ENCODE results near the gene ARMH4.

ARMH4 gene

DNA sequence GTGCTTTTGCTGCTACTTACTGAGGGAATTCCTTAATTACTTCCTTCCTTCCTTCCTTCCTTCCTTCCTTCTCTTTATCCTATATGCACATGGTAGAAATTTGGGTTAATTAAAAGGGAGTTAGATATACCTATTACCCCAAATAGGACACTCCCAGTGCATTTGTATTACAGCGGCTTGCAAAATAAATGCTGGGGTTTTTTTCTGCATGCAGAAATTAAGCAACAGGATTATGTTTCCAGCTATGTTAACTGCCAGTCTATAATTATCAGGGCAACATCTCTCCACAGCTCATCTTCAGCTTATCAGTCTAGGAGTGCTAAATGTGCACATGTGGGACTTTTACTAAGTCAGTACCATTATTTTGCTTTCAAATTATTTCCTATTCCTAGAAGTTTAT lies 153.2 kb downstream of the ARMH4 start:
- Mint-ChIP-seq H3K27me3 (peaks cover 13% of the 10 kb centered on the region), H3K36me3 (ENCODE audit: low read depth) (no peaks in the 10 kb centered on the region), H3K9me3 (no peaks in the 10 kb centered on the region), H3K4me1 (ENCODE audit: low read depth) (no peaks in the 10 kb centered on the region), H3K4me3 (no peak overlapping the region), H3K27ac (no peak overlapping the region)
- no peak for DNase-seq

DNA sequence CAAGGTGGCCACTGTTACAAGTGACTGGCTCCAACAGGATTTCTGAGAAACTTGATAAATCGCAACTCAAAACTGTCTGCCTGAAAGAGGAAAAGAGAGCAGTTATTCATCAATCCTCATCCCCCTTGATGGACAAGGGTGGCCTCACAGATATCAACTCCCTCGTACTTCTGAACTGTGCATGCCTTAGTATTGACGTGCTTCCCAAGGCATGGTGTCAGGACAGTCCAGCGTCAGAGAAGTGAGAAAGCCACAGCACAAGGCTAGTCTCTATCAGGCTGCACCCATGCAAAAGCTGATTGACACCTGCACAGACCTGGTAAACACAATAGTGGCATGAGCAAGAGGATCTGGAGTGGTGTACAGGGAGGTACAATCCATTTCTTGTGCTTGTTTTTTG lies 160.7 kb downstream of the ARMH4 start:
- no peaks in the 10 kb centered on the region for H3K36me3 Mint-ChIP-seq (ENCODE audit: low read depth)
- no peak for DNase-seq
- no peaks in the 10 kb centered on the region for H3K27me3 Mint-ChIP-seq
- no peak overlapping the region for H3K4me3 Mint-ChIP-seq
- no peaks in the 10 kb centered on the region for H3K4me1 Mint-ChIP-seq (ENCODE audit: low read depth)
- no peaks in the 10 kb centered on the region for H3K9me3 Mint-ChIP-seq
- H3K27ac Mint-ChIP-seq, result no peak overlapping the region

DNA sequence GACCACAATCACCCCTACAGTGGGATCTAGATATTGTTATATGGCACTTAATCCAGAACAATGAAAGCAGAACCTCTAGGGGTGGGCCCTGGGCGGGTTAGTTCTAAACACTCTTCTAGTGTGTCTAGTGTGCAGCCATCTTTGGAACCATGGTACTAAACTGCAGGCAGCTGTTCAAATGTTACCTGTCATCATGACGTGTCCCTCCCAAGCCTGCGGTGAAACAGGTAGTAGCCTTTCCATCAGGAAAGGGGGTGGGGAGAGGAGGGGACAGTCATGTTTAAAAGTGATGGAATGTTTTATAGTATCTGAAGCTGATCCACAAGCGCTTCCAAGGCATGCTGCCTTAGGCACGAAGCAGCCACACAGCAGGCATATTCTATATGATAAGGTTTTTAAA lies 163.6 kb downstream of the ARMH4 start:
- no peak for DNase-seq
- Mint-ChIP-seq H3K36me3 (ENCODE audit: low read depth) (no peaks in the 10 kb centered on the region), H3K4me1 (ENCODE audit: low read depth) (no peaks in the 10 kb centered on the region), H3K9me3 (no peaks in the 10 kb centered on the region), H3K4me3 (no peak overlapping the region), H3K27ac (no peak overlapping the region), H3K27me3 (peaks cover 2% of the 10 kb centered on the region)

- no peaks in the 10 kb centered on the region for H3K36me3 Mint-ChIP-seq (ENCODE audit: low read depth)
- no peak overlapping the region for H3K4me3 Mint-ChIP-seq
- no peak overlapping the region for H3K27ac Mint-ChIP-seq
- H3K9me3 Mint-ChIP-seq, result no peaks in the 10 kb centered on the region
- peaks cover 9% of the 10 kb centered on the region for H3K27me3 Mint-ChIP-seq
- no peaks in the 10 kb centered on the region for H3K4me1 Mint-ChIP-seq (ENCODE audit: low read depth)
- no peak for DNase-seq
These were observed 164.3 kb downstream of the ARMH4 start for GRCh38 chr14:57987596-57988300.

DNA sequence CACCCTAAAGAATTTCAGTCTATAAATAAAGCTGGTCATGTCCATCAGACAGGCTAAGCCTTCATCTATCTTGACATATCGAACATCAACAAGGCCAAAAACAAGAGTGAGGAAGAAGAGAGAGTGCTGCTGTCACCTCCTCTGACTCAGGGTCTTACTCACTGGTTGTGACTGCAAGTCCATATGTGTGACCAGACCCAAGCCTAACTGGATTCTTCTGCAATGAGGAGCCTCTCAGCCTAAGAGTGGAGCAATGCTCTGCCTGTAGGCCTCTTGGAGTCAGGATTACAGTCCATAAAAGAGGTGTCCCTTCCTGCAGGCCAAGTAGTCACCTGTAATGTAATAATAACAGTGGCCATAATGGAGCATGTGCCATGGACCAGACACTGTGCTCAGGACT lies 165.0 kb downstream of the ARMH4 start:
- H3K36me3 Mint-ChIP-seq (ENCODE audit: low read depth), result no peaks in the 10 kb centered on the region
- H3K4me3 Mint-ChIP-seq, result no peak overlapping the region
- no peak for DNase-seq
- peaks cover 9% of the 10 kb centered on the region for H3K27me3 Mint-ChIP-seq
- no peaks in the 10 kb centered on the region for H3K4me1 Mint-ChIP-seq (ENCODE audit: low read depth)
- no peaks in the 10 kb centered on the region for H3K9me3 Mint-ChIP-seq
- no peak overlapping the region for H3K27ac Mint-ChIP-seq

DNA sequence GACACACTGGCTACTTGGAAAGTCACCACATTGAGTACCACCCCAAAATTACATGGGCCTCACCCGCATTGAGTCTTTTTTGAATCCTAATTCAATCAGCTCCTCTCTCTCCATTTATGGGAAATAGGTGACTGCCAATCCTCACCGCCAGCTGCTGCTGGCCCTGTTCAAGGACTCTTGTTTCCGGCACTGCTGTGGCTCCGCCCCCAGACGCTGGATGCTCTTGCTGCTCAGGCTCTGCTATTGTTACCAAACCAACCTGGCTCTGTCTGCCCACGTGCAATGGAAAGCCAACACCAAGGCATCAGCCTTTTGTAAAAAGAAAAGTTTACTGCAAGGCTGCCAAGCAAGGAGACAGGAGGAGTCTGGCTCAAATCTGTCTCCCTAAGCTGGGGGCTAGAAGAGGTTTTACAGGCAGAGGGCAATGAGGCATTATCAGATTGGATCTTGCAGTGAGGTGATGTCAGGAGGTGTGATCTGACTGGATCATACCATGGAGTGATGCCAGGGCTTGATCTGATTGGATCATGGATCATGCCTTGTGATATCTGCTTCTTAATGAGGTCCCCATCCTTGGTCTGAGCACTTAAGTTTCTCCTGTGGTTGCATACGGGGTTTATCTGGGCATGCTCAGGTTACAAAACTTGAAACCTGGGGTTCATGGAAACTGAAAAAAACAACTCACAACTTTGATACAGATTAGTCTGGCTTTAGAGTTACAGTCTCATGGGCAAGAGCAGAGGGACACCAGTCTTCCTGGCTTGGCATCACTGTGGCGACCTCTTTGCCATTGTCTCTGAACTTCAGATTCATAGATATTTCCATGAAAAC lies 169.0 kb downstream of the ARMH4 start:
- Mint-ChIP-seq H3K36me3 (ENCODE audit: low read depth) (no peaks in the 10 kb centered on the region), H3K4me3 (no peak overlapping the region), H3K27me3 (peaks cover 9% of the 10 kb centered on the region), H3K27ac (no peak overlapping the region), H3K4me1 (ENCODE audit: low read depth) (no peaks in the 10 kb centered on the region), H3K9me3 (no peaks in the 10 kb centered on the region)
- DNase-seq, result no peak

DNA sequence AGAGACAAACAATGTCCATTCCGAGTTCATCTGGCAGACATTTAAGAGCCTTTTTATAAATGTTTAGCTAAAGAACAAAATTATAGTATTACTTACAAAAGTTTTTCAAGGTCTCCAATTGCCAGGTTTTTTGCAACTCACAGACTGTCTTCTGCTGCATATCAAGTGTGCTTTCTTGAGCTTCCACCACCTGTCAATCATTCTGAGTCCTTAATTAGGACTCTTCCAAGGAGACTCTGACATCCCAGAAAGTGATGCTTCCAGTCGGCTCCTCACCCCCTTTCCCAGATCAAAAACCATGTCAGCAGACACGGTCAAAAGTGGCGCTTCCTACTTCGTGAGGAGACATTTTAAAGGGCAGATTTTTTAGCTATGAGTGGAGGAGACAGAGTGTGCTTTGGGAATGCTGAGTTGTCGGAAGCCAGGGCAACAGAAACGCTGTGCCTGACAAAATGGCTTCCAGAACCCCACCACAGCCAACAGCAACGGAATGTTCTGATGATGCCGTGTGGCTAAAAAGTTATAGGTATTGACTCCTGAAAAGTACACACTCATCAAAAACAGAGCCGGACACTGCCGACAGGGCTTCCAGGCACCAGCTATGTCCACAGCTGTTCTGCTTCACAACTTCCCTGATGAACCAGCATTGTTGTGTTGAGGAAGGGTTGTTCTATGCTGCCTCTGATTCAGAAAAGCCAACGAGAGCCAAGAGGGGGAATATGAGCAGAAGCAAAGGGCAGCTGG lies 170.0 kb downstream of the ARMH4 start:
- no peak for DNase-seq
- Mint-ChIP-seq H3K4me3 (no peak overlapping the region), H3K9me3 (no peaks in the 10 kb centered on the region), H3K36me3 (ENCODE audit: low read depth) (no peaks in the 10 kb centered on the region), H3K27me3 (peaks cover 9% of the 10 kb centered on the region), H3K27ac (no peak overlapping the region), H3K4me1 (ENCODE audit: low read depth) (no peaks in the 10 kb centered on the region)

DNA sequence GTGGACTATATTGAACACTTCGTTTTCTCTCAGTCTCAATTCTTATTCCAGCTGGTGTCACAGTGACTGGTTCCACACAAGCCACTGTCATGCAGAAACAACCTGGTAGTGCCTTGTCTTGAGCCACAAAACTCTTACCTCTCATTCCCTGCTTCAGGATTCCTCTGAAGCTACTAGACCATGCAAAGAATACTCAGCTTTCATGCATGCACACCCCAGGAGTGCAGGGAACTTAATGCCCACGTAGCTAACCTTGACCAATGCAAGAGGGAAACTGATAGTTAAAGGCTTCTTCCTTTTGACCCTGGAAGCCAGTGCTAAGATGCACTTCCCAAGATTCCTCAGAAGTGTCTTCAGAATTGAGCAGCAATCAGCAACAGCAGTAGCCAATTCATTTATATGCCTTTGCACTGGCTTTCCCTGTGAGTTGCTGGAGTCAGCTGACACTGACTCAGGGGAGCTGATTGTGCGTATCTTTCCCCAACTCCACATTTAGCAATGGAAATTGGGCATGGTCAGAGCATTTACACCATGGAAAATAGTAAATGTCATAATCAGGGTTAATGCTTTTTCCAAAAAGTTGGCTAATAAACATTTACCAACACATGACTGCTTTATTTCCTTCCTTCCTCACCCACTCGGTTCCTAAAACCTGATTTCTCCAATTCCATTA lies 172.5 kb downstream of the ARMH4 start:
- Mint-ChIP-seq H3K27me3 (peaks cover 9% of the 10 kb centered on the region), H3K4me3 (no peak overlapping the region), H3K4me1 (ENCODE audit: low read depth) (no peaks in the 10 kb centered on the region), H3K27ac (no peak overlapping the region), H3K36me3 (ENCODE audit: low read depth) (no peaks in the 10 kb centered on the region), H3K9me3 (no peaks in the 10 kb centered on the region)
- no peak for DNase-seq

DNA sequence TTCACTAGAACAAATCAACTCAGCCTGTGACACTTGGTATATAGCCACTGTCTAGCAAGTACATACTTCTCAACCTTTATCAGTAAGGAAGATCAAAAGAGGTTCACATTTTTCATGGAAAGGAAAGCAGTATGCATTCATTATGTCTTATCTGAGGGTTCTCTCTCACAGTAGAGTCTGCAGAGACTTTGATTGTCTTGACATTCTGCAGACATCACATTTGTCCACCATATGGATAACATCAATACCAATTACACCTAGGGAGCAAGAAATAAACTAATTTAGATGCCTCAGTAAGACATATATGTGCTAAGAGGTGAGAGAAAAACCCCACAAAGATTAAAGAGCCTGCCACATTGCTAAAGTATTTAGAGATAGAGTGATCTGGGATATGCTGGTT lies 175.3 kb downstream of the ARMH4 start:
- no peaks in the 10 kb centered on the region for H3K9me3 Mint-ChIP-seq
- no peaks in the 10 kb centered on the region for H3K27me3 Mint-ChIP-seq
- no peak overlapping the region for H3K4me3 Mint-ChIP-seq
- no peak overlapping the region for H3K27ac Mint-ChIP-seq
- DNase-seq, result no peak
- no peaks in the 10 kb centered on the region for H3K36me3 Mint-ChIP-seq (ENCODE audit: low read depth)
- H3K4me1 Mint-ChIP-seq (ENCODE audit: low read depth), result no peaks in the 10 kb centered on the region

GRCh38 chr14:57974896-57975295 lies 177.1 kb downstream of the ARMH4 start:
- DNase-seq, result no peak
- no peaks in the 10 kb centered on the region for H3K36me3 Mint-ChIP-seq (ENCODE audit: low read depth)
- H3K9me3 Mint-ChIP-seq, result no peaks in the 10 kb centered on the region
- peaks cover 4% of the 10 kb centered on the region for H3K27me3 Mint-ChIP-seq
- H3K4me3 Mint-ChIP-seq, result no peak overlapping the region
- no peak overlapping the region for H3K27ac Mint-ChIP-seq
- H3K4me1 Mint-ChIP-seq (ENCODE audit: low read depth), result no peaks in the 10 kb centered on the region

- Mint-ChIP-seq H3K4me3 (no peak overlapping the region), H3K27me3 (peaks cover 4% of the 10 kb centered on the region), H3K27ac (no peak overlapping the region), H3K4me1 (ENCODE audit: low read depth) (no peaks in the 10 kb centered on the region), H3K9me3 (no peaks in the 10 kb centered on the region), H3K36me3 (ENCODE audit: low read depth) (no peaks in the 10 kb centered on the region)
- DNase-seq, result no peak
These were observed 181.4 kb downstream of the ARMH4 start for GRCh38 chr14:57970594-57970993.

DNA sequence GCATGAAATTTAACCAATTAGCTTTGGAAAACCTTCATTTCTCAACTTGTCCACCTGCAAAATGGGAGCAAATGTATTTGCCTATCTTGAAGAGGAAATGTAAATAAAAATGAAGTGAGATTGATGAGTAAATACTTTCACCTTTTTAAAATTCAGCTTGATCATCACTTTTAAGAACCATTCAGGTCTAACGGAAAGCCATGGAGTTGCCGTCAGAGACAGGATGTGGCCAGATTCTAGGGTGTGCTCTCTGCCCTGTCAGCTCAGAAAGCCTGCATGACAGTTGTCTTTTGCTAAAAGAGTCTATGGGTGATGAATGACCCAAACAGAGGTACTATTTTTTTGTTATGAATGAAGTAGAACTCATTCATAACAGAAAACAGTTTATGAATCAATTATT lies 181.8 kb downstream of the ARMH4 start:
- H3K27me3 Mint-ChIP-seq, result peaks cover 4% of the 10 kb centered on the region
- H3K36me3 Mint-ChIP-seq (ENCODE audit: low read depth), result no peaks in the 10 kb centered on the region
- no peak for DNase-seq
- no peak overlapping the region for H3K4me3 Mint-ChIP-seq
- no peaks in the 10 kb centered on the region for H3K9me3 Mint-ChIP-seq
- H3K4me1 Mint-ChIP-seq (ENCODE audit: low read depth), result no peaks in the 10 kb centered on the region
- no peak overlapping the region for H3K27ac Mint-ChIP-seq

GRCh38 chr14:57963071-57963470 lies 188.9 kb downstream of the ARMH4 start:
- no peaks in the 10 kb centered on the region for H3K36me3 Mint-ChIP-seq (ENCODE audit: low read depth)
- no peak for DNase-seq
- H3K27ac Mint-ChIP-seq, result no peak overlapping the region
- no peaks in the 10 kb centered on the region for H3K9me3 Mint-ChIP-seq
- H3K4me3 Mint-ChIP-seq, result no peak overlapping the region
- H3K27me3 Mint-ChIP-seq, result peaks cover 15% of the 10 kb centered on the region
- H3K4me1 Mint-ChIP-seq (ENCODE audit: low read depth), result no peaks in the 10 kb centered on the region

DNA sequence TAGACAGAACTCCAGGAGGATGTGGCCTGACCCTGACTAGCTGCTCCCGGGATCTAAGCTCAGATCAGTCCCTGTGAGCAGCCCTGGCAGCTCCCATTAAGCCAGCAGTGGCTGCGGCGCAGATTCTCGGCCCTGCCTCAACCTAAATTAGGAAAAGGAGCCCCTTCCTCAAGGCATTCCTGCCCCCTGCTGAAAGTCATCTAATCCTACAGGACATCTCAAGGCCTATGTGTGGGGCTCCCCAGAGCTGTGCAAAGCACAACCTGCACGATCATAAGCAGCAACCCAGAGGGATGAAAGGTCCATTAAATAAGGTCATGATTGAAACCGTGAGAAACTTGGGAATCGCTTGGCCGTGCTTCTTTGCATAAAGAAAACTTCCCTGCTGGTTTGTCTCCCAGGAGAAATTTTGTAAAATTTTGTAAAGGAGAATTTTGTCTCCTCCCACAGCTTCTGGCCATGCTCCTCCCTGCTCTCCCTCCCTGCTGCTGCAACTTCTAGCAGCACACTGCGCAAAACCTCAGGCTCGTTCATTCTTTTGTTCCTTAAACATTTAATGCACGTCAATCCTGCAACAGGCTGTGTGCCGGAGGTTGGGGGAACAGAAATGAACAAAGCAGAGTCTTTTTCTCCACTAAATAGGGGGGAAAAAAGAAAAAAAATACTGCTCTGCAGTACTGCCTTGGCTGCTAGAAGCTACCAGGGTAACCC lies 189.5 kb downstream of the ARMH4 start:
- Mint-ChIP-seq H3K9me3 (no peaks in the 10 kb centered on the region), H3K4me1 (ENCODE audit: low read depth) (no peaks in the 10 kb centered on the region), H3K36me3 (ENCODE audit: low read depth) (no peaks in the 10 kb centered on the region), H3K4me3 (no peak overlapping the region), H3K27me3 (peaks cover 15% of the 10 kb centered on the region), H3K27ac (no peak overlapping the region)
- no peak for DNase-seq

All from activated T-cell treated with anti-CD3 and anti-CD28 coated beads, Interleukin-2, amount 50 U/mL, for 24 hours (primary cell).